GM12892 (cell line): ENCODE data around the gene PREP.

Experiments used
- DNase-seq: peaks from one replicate; pipeline ENCODE4 v3.0.0; 2011; ENCODE audit not compliant: insufficient read length
- FAIRE-seq: peaks from 2 replicates; lab custom pipeline; 2011; peaks lifted over from hg19 to GRCh38; lab: Jason Lieb, UNC
- POLR2A ChIP-seq: IDR thresholded peaks from 2 replicates; pipeline ENCODE4 v1.6.1; 2011; ENCODE audit warnings: low read depth, low read length, control low read depth
- POLR2AphosphoS5 ChIP-seq: IDR thresholded peaks from 2 replicates; pipeline ENCODE4 v1.6.1; 2011; ENCODE audit warnings: low read depth, low read length, control low read depth
- TAF1 ChIP-seq: IDR thresholded peaks from 2 replicates; pipeline ENCODE4 v1.6.1; 2011; ENCODE audit warnings: low read depth, mild to moderate bottlenecking, control low read depth, low read length, borderline replicate concordance

The PREP gene

GRCh38 chr6:105318660-105319059, 84.2 kb downstream of the PREP start:
- TF ChIP-seq POLR2AphosphoS5 (no peak), TAF1 (no peak), POLR2A (no peak)
- FAIRE-seq (no peak), DNase-seq (no peak)

GRCh38 chr6:105317607-105318533, 85.0 kb downstream of the PREP start:
- DNase-seq (no peak), FAIRE-seq (no peak)
- no peak for TF ChIP-seq POLR2A
- TF ChIP-seq TAF1, result no peak
- TF ChIP-seq POLR2AphosphoS5, result no peak

DNA sequence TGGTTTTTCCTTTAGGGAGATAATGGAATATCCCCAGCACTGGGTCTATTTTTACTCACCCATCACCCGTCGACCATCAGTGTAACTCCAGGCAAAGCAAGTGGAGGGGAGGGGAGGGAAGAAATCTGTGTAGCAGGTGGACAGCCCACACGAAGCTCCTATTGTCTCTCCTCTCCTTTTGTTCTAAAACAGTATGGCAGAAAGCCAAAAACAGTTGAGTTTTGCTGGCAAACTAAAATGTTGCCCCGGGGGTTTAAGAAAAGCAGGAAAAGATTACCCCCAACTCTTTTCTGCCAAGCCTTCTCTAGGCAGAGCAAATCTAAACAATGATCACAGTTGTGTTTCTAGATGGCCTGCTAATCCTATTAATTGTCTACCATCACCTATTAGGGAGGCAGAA, 89.7 kb downstream of the PREP start:
- FAIRE-seq, result no peak
- no peak for DNase-seq
- TF ChIP-seq POLR2A (no peak), TAF1 (no peak), POLR2AphosphoS5 (no peak)

GRCh38 chr6:105310947-105311346, 91.9 kb downstream of the PREP start:
- no peak for FAIRE-seq
- no peak for DNase-seq
- TF ChIP-seq TAF1 (no peak), POLR2A (no peak), POLR2AphosphoS5 (no peak)

DNA sequence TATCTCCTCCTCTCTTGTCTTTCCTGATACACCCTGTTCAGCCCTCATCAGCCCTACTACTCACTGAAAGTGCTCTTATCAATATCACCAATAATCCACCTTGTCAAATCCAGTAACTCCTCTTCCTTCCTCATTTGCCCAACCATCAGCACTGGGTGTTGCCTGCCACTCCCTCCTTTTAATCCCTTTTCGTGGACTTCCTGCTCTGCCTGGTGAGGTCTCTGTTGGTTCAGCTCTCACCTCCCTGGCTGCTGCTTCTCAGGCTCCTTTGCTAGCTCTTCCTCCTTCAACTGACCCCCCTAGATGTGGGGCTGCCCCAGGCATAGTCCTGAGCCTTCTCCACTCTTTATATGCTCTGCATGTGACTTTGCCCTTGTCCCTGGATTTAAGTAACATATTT, 92.5 kb downstream of the PREP start:
- no peak for DNase-seq
- no peak for FAIRE-seq
- TF ChIP-seq POLR2AphosphoS5 (no peak), POLR2A (no peak), TAF1 (no peak)

- FAIRE-seq, result no peak
- TF ChIP-seq TAF1, result no peak
- no peak for TF ChIP-seq POLR2AphosphoS5
- DNase-seq, result no peak
Observed at GRCh38 chr6:105308840-105309239, 94.0 kb downstream of the PREP start.

DNA sequence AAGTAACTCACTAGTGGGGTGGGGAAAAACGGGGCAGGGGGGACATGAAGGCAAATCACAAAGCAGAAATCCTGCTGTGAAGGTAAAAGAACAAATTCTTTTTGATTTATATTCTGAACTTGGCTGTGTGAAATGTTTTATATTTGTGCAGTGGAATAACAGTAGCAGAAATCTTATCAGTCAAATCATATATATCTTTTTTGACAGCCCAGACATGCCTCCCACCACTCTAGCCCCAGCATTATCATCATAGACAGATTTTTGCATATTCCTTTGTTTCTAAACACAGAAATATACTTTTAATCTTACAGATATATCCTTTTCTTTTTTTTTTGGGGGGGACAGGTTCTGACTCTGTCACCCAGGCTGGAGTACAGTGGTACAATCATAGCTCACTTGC, 97.4 kb downstream of the PREP start:
- DNase-seq (no peak), FAIRE-seq (no peak)
- no peak for TF ChIP-seq POLR2AphosphoS5
- no peak for TF ChIP-seq TAF1
- no peak for TF ChIP-seq POLR2A

- DNase-seq (no peak), FAIRE-seq (no peak)
- no peak for TF ChIP-seq POLR2A
- TF ChIP-seq TAF1, result no peak
- no peak for TF ChIP-seq POLR2AphosphoS5
Observed at GRCh38 chr6:105304825-105305224, 98.1 kb downstream of the PREP start.

DNA sequence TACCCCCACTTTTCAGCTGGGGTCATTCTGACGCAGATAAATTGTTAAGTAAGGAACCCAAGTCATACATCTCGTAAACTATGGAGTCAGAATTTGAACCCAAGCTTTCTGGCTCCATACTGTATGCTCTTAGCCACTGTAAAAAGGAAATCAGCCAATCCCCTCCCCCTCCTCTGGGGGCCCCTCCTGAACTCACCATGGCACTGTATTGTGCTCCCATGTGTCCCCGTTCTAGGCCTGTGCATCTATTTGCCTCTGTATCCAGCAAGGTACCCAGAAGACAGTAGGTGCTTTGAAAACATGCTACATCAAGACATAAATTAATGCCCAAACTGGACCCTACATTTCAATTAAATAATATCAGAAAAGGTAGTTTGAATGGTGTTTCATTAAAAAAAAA, 98.5 kb downstream of the PREP start:
- TF ChIP-seq POLR2AphosphoS5 (no peak), TAF1 (no peak), POLR2A (no peak)
- no peak for DNase-seq
- FAIRE-seq, result no peak

DNA sequence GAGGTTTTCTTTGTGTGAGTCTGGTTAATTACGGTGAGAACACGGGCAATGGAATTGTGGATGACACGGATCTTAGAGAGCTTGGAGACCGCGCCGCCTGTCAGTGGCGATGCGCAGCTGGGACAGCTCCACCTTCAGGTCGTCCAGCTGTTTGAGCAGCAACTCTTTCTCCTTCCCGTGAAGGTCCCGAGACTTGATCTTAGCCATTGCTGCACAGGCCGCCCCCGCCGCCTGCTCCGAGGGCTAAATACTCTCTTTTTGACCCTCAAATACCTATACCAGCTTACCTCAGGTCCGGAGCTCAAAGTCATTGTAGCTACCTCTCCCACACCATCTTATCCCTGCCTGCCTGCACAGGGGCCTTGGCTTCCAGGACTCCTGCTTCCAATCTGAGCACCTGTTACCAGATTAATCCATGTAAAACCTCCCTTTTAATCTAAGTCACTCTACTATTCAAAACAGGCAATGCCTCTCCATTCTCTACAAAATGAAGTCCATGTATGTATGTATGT, 100.2 kb downstream of the PREP start:
- TF ChIP-seq TAF1 (no peak), POLR2AphosphoS5 (no peak), POLR2A (no peak)
- no peak for FAIRE-seq
- no peak for DNase-seq

DNA sequence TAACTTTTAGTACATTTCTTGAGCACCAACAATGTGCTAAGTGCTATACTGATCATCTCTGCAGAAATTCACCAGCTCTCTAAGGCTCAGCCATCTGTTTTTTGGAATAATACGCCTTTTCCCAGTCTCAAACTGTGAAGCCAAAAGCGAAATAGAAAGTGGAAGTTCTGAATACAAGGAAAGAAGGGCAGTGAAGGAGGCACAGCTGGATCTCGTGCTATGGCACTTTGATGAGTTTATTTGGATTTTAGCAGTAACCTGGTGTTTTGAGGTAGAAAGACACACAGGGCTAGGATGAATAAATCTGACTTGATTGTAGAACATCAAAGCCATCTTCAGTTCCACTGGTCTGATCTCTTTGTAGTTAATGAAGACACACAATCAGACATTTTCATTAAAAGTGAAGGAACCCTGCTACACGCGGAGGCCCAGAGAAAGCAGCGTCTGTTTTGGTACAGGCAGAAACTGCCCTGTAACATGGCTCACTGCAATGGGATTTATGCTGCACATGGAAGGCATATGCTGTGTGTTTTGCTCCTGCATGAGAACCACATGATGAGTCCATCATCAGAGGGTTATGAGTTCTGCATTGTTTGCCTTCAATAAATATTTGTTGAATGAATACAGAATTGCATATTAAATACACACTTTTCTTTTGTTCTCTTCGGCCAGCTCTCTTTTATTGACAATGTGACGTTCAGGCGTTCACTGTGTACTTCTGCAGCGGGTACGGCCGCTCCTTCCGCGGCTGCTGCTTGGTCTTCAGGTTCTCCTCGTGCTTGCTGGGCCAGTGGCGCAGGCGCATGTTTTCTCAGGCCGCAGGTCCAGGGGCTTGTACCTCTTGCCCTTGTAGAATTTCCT, 100.9 kb downstream of the PREP start:
- no peak for FAIRE-seq
- no peak for DNase-seq

More for the DNA sequence above, 100.9 kb downstream of the PREP start:
- TF ChIP-seq TAF1 (no peak), POLR2AphosphoS5 (no peak), POLR2A (no peak)
